ENCODE data around the gene MCC. TPM values are rescaled to one million over a fixed set of nuclear protein-coding genes. Genes with fewer than 3 reads are reported as not detected.

MCC gene
- total and polyA plus RNA-seq, 2 donors (not counting 1 experiment from before 2014, with no cell fraction given) = 0.09 to 0.32 TPM

DNA sequence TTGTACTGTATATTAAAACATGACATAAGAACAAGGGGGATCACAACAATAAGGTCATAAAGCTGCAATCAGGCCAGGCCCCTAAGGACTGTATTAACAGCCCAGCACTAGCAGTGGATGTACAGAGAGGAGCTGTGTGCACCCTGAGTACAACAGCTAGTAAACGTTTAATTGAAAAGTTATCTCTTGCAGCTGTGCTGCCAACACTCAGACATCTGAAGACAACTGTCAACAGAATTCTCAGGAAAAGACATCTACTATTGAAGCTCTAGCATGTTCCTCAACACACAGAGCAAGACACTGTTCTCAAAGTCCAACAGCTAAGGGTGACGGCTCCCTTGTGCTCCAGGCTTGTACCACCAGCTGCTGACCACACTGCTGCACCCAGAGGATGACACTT is 312.1 kb downstream of the MCC start:
- Histone ChIP-seq H3K27ac (ENCODE audit: low read length in 2 of 2) (no peak overlapping the region), H3K36me3 (replicated peaks in 1 of 2; ENCODE audit: control extremely low read depth in 1 of 2, control insufficient read depth in 1 of 2, extremely low read depth in 1 of 2, insufficient read depth in 2 of 2, low read length in 1 of 2) (no peaks in the 10 kb centered on the region), H3K4me1 (ENCODE audit: control insufficient read depth in 2 of 2, insufficient read depth in 2 of 2, low read length in 2 of 2) (no peaks in the 10 kb centered on the region), H3K9me3 (ENCODE audit: control extremely low read depth in 1 of 3, control insufficient read depth in 2 of 3, insufficient read depth in 1 of 3, low read length in 2 of 3) (no peaks in the 10 kb centered on the region), H3K4me3 (ENCODE audit: control extremely low read depth in 1 of 5, extremely low read depth in 1 of 5, insufficient read depth in 1 of 5, low read depth in 2 of 5, low read length in 4 of 5) (no peak overlapping the region), H3K27me3 (replicated peaks in 1 of 4; ENCODE audit: control extremely low read depth in 1 of 4, control insufficient read depth in 3 of 4, insufficient read depth in 4 of 4, low read length in 3 of 4) (peaks cover 0 to 4% (median under 1%) of the 10 kb centered on the region in 4 experiments), H2AFZ (ENCODE audit: insufficient read depth, low read depth, low read length, poor library complexity, severe bottlenecking) (no peak overlapping the region), H3K9ac (ENCODE audit: low read length) (no peak overlapping the region), H3K79me2 (ENCODE audit: control insufficient read depth, insufficient read depth, low read length) (no peaks in the 10 kb centered on the region), H4K20me1 (ENCODE audit: control insufficient read depth, insufficient read depth, low read length, poor library complexity, severe bottlenecking) (no peaks in the 10 kb centered on the region), H3K4me2 (replicated peaks; ENCODE audit: low read depth, low read length, poor library complexity, severe bottlenecking) (no peak overlapping the region)
- CTCF ChIA-PET = interaction anchor here (0.7 kb wide), 1 partner anchor 84 kb away, joined by 4 read pairs; no protein-coding TSS in a partner anchor
- Mint-ChIP-seq H3K9me3 (ENCODE audit: insufficient read depth) (no peaks in the 10 kb centered on the region), H3K4me1 (no peaks in the 10 kb centered on the region), H3K27me3 (peaks cover 17% of the 10 kb centered on the region), H3K27ac (no peak overlapping the region), H3K4me3 (no peak overlapping the region)
- ATAC-seq (ENCODE audit: low read depth) = no peak
- intact Hi-C loops (cut with micrococcal nuclease) = no loop called here
- WGBS (ENCODE audit: insufficient coverage) = 100% methylated on average over 1 of the region's 2 CpGs
- POLR2A ChIA-PET = no interaction called here
- no peak for DNase-seq
- no peak for TF ChIP-seq EZH2 (IDR thresholded peaks at IDR 0.05; ENCODE audit: borderline replicate concordance, insufficient read depth, low read depth, low read length, poor library complexity, severe bottlenecking)
- TF ChIP-seq, protein P1, sequence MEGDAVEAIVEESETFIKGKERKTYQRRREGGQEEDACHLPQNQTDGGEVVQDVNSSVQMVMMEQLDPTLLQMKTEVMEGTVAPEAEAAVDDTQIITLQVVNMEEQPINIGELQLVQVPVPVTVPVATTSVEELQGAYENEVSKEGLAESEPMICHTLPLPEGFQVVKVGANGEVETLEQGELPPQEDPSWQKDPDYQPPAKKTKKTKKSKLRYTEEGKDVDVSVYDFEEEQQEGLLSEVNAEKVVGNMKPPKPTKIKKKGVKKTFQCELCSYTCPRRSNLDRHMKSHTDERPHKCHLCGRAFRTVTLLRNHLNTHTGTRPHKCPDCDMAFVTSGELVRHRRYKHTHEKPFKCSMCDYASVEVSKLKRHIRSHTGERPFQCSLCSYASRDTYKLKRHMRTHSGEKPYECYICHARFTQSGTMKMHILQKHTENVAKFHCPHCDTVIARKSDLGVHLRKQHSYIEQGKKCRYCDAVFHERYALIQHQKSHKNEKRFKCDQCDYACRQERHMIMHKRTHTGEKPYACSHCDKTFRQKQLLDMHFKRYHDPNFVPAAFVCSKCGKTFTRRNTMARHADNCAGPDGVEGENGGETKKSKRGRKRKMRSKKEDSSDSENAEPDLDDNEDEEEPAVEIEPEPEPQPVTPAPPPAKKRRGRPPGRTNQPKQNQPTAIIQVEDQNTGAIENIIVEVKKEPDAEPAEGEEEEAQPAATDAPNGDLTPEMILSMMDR (IDR thresholded peaks at IDR 0.05) = no peak

DNA sequence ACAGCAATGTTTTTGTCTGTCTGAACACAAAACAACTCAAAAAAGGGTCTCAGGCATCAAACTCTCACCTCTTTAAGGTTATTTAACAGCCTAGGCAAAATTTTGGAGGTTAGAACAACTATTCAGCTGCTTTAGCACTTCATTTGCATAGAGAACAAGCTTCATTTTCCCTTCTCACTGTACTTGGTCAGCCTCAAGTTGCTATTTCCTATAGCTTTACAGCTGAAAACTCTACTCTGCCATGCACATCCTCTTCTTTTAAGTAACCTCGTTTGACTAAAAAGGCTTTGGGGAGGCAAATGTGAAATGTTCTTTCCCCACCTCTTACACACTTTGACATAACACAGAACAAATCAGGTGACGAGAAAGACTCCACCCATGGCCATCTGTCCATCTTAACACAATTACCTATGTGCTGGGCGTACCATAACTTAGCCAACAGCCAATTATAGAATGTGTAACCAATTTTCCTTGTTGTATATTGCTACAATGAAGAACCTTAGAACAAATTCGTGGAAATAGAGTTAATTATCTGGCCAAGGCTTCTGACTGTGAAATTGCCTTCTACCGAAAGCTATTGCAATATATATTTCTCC is 315.9 kb downstream of the MCC start:
- no peak overlapping the region for H3K27ac ChIP-seq (ENCODE audit: low read length in 2 of 2)
- no peak for ATAC-seq (ENCODE audit: low read depth)
- H3K79me2 ChIP-seq (ENCODE audit: control insufficient read depth, insufficient read depth, low read length) = no peaks in the 10 kb centered on the region
- peaks cover 0 to 4% (median under 1%) of the 10 kb centered on the region in 4 experiments for H3K27me3 ChIP-seq (replicated peaks in 1 of 4; ENCODE audit: control extremely low read depth in 1 of 4, control insufficient read depth in 3 of 4, insufficient read depth in 4 of 4, low read length in 3 of 4)
- no peaks in the 10 kb centered on the region for H3K36me3 ChIP-seq (replicated peaks in 1 of 2; ENCODE audit: control extremely low read depth in 1 of 2, control insufficient read depth in 1 of 2, extremely low read depth in 1 of 2, insufficient read depth in 2 of 2, low read length in 1 of 2)
- intact Hi-C loops (cut with micrococcal nuclease) = no loop called here
- H4K20me1 ChIP-seq (ENCODE audit: control insufficient read depth, insufficient read depth, low read length, poor library complexity, severe bottlenecking) = no peaks in the 10 kb centered on the region
- no peak overlapping the region for H3K4me3 ChIP-seq (ENCODE audit: control extremely low read depth in 1 of 5, extremely low read depth in 1 of 5, insufficient read depth in 1 of 5, low read depth in 2 of 5, low read length in 4 of 5)
- no CpG with 5 or more reads among the region's 5 CpGs for WGBS (ENCODE audit: insufficient coverage)
- H3K4me2 ChIP-seq (replicated peaks; ENCODE audit: low read depth, low read length, poor library complexity, severe bottlenecking) = no peak overlapping the region
- H3K4me3 Mint-ChIP-seq = no peak overlapping the region
- H2AFZ ChIP-seq (ENCODE audit: insufficient read depth, low read depth, low read length, poor library complexity, severe bottlenecking) = no peak overlapping the region
- TF ChIP-seq, protein P1 (IDR thresholded peaks at IDR 0.05) = no peak
- no peak for TF ChIP-seq EZH2 (IDR thresholded peaks at IDR 0.05; ENCODE audit: borderline replicate concordance, insufficient read depth, low read depth, low read length, poor library complexity, severe bottlenecking)
- POLR2A ChIA-PET = no interaction called here
- DNase-seq = no peak
- no peaks in the 10 kb centered on the region for H3K9me3 Mint-ChIP-seq (ENCODE audit: insufficient read depth)
- H3K4me1 Mint-ChIP-seq = no peaks in the 10 kb centered on the region
- H3K9me3 ChIP-seq (ENCODE audit: control extremely low read depth in 1 of 3, control insufficient read depth in 2 of 3, insufficient read depth in 1 of 3, low read length in 2 of 3) = no peaks in the 10 kb centered on the region
- H3K27ac Mint-ChIP-seq = no peak overlapping the region
- no peaks in the 10 kb centered on the region for H3K4me1 ChIP-seq (ENCODE audit: control insufficient read depth in 2 of 2, insufficient read depth in 2 of 2, low read length in 2 of 2)
- no peak overlapping the region for H3K9ac ChIP-seq (ENCODE audit: low read length)
- CTCF ChIA-PET = no interaction called here
- H3K27me3 Mint-ChIP-seq = peaks cover 28% of the 10 kb centered on the region

Data from B cell (primary cell).